C4-2B (cell line): ENCODE data around the gene CLSTN1.
A peak's percentile ranks its signal among the peaks of the same experiment; 100 is the strongest.

ENCODE experiments used
- ZFX ChIP-seq: fragments of 450-650 bp; IDR thresholded peaks from 2 replicates; pipeline ENCODE4 v1.6.1; 2017
- TF ChIP-seq, protein P1 (sequence below): fragments of 450-650 bp; conservative IDR thresholded peaks from 2 replicates; pipeline ENCODE4 v1.5.1; 2017; ENCODE audit warnings: mild to moderate bottlenecking

DNA sequence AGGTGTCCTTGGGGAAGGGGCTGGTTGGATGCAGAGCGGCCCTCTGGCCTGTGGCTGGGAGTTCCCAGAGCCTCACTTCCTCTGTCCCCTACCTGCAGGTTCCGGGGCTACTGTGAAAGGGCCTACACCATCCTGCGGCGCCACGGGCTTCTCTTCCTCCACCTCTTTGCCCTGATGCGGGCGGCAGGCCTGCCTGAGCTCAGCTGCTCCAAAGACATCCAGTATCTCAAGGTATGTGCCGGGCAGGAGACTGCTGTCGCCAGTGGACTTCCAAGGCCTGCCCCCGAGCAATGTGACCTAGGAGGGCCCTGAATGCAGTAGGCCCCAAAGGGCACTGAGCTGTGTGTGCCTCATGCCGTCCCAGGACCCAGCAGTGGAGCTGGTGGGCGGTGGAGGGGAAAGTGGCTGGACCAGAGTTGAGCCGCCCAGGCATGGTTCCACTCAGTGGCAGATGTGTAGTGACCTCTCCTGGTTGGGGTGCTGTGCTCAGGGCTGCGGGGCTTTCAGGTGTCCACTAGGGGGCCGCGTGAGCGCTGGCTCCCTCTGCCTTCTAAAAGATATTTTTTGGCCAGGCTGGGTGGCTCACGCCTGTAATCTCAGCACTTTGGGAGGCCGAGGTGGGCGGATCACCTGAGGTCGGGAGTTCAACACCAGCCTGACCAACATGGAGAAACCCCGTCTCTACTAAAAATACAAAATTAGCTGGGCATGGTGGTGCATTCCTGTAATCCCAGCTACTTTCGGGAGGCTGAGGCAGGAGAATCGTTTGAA, 98.9 kb downstream of the CLSTN1 start:
- TF ChIP-seq, protein P1, sequence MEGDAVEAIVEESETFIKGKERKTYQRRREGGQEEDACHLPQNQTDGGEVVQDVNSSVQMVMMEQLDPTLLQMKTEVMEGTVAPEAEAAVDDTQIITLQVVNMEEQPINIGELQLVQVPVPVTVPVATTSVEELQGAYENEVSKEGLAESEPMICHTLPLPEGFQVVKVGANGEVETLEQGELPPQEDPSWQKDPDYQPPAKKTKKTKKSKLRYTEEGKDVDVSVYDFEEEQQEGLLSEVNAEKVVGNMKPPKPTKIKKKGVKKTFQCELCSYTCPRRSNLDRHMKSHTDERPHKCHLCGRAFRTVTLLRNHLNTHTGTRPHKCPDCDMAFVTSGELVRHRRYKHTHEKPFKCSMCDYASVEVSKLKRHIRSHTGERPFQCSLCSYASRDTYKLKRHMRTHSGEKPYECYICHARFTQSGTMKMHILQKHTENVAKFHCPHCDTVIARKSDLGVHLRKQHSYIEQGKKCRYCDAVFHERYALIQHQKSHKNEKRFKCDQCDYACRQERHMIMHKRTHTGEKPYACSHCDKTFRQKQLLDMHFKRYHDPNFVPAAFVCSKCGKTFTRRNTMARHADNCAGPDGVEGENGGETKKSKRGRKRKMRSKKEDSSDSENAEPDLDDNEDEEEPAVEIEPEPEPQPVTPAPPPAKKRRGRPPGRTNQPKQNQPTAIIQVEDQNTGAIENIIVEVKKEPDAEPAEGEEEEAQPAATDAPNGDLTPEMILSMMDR, result peak; percentile 96
- no peak for TF ChIP-seq ZFX
